ENCODE results near the gene CEACAM18. TPM values are rescaled to one million over a fixed set of nuclear protein-coding genes. Genes with fewer than 3 reads are reported as not detected.

The CEACAM18 gene
- total and polyA plus RNA-seq, 2 donors (not counting 3 experiments of a cell fraction or from before 2014, with no cell fraction given), result not detected

DNA sequence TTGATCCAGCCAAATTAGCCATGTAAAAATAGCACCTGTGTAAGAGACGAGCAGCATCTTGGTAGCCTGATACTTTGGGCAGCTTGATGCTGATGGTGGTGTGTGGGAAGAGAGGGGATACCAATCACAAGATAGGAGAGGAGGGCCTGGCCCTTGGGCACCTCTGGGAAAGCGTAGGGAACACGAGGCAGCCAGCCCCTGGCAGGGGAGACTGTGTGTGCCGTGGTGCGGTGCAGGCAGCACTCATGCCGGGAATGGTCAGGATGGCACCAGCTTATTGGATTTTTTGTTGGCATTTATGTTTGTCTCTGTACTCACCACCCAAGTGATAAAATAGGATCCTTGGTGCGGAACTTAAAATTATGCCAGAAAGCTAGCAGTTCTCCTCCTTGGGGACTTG is 30.3 kb upstream of the CEACAM18 start:
- Histone ChIP-seq H4K20me1 (replicated peaks; ENCODE audit: control insufficient read depth, extremely low read depth, insufficient read depth, low read length) (no peaks in the 10 kb centered on the region), H3K4me3 (replicated peaks in 1 of 3; ENCODE audit: insufficient read depth in 1 of 3, low read depth in 1 of 3, low read length in 3 of 3) (no peak overlapping the region), H3K9ac (replicated peaks; ENCODE audit: extremely low read depth, insufficient read depth, low read length) (no peak overlapping the region), H3K9me1 (replicated peaks; ENCODE audit: control insufficient read depth, extremely low read depth, insufficient read depth, low read length) (no peaks in the 10 kb centered on the region), H3K27ac (ENCODE audit: insufficient read depth, low read depth, low read length) (no peak overlapping the region), H3K36me3 (ENCODE audit: control insufficient read depth in 2 of 2, extremely low read depth in 1 of 2, insufficient read depth in 2 of 2, low read length in 2 of 2) (no peaks in the 10 kb centered on the region), H2AFZ (ENCODE audit: low read depth, low read length) (no peak overlapping the region), H3K4me1 (ENCODE audit: control insufficient read depth, extremely low read depth, insufficient read depth, low read length) (no peaks in the 10 kb centered on the region), H3K27me3 (ENCODE audit: control insufficient read depth in 2 of 2, insufficient read depth in 2 of 2, low read length in 2 of 2) (no peaks in the 10 kb centered on the region), H3K79me2 (ENCODE audit: control insufficient read depth, insufficient read depth, low read length) (no peaks in the 10 kb centered on the region), H3K4me2 (ENCODE audit: insufficient read depth, low read length) (no peak overlapping the region), H3K9me3 (replicated peaks; ENCODE audit: control insufficient read depth, insufficient read depth, low read length) (no peaks in the 10 kb centered on the region)
- FAIRE-seq (no peak), DNase-seq (ENCODE audit: low read depth, low spot score) (no peak)
- BruUV-seq (replicated peaks), result no TSS peak
- dilution Hi-C loops (cut with MboI; ENCODE audit: extremely low pct_ligation_motif_present, low sequenced_read_pairs), result no loop called here
- POLR2A ChIA-PET, result no interaction called here
- CTCF ChIA-PET, result no interaction called here
- no peak for TF ChIP-seq POLR2A (IDR thresholded peaks at IDR 0.05; ENCODE audit: low read depth, low read length)
- TF ChIP-seq, protein P1, sequence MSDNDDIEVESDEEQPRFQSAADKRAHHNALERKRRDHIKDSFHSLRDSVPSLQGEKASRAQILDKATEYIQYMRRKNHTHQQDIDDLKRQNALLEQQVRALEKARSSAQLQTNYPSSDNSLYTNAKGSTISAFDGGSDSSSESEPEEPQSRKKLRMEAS (IDR thresholded peaks at IDR 0.05; ENCODE audit: insufficient read depth, insufficient read length), result no peak
- no peak for TF ChIP-seq MYC (IDR thresholded peaks at IDR 0.05; ENCODE audit: low read depth, low read length)
- TF ChIP-seq, protein P2, sequence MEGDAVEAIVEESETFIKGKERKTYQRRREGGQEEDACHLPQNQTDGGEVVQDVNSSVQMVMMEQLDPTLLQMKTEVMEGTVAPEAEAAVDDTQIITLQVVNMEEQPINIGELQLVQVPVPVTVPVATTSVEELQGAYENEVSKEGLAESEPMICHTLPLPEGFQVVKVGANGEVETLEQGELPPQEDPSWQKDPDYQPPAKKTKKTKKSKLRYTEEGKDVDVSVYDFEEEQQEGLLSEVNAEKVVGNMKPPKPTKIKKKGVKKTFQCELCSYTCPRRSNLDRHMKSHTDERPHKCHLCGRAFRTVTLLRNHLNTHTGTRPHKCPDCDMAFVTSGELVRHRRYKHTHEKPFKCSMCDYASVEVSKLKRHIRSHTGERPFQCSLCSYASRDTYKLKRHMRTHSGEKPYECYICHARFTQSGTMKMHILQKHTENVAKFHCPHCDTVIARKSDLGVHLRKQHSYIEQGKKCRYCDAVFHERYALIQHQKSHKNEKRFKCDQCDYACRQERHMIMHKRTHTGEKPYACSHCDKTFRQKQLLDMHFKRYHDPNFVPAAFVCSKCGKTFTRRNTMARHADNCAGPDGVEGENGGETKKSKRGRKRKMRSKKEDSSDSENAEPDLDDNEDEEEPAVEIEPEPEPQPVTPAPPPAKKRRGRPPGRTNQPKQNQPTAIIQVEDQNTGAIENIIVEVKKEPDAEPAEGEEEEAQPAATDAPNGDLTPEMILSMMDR (IDR thresholded peaks at IDR 0.05; ENCODE audit: extremely low read depth in 1 of 2, insufficient read depth in 1 of 2, low read depth in 1 of 2, low read length in 2 of 2), result no peak
- no peak for TF ChIP-seq POLR2AphosphoS5 (IDR thresholded peaks at IDR 0.05; ENCODE audit: insufficient read depth, low read depth, low read length)
- TF ChIP-seq EZH2 (IDR thresholded peaks at IDR 0.05; ENCODE audit: borderline replicate concordance, low read depth, low read length, severe bottlenecking), result no peak
- TF ChIP-seq FOS (IDR thresholded peaks at IDR 0.05; ENCODE audit: borderline replicate concordance, insufficient read depth, low read length), result no peak
- TF ChIP-seq JUN (IDR thresholded peaks at IDR 0.05; ENCODE audit: borderline replicate concordance, insufficient read depth, insufficient read length, low read depth), result no peak
- no peak for TF ChIP-seq GATA2 (IDR thresholded peaks at IDR 0.05; ENCODE audit: insufficient read depth, insufficient read length, low read depth, low read length)
- intact Hi-C loops (cut with micrococcal nuclease), result no loop called here
